GM19395 (cell line): ENCODE results near the gene GASK1A.
"Not testable (repeated sequence)": the region's sequence is repeated elsewhere in the genome, so short reads cannot be mapped to it uniquely, and the experiment has no call there.

Experiments used
- ATAC-seq: cut with Tn5 transposase; IDR thresholded peaks from one replicate; pipeline ENCODE4 v1.9.1; 2021; ENCODE audit warnings: mild to moderate bottlenecking, moderate library complexity; ENCODE audit not compliant: unreplicated experiment

The GASK1A gene

GRCh38 chr3:43030162-43030935 lies 51.2 kb downstream of the GASK1A start:
- ATAC-seq, result no peak

- ATAC-seq, result no peak
Observed at GRCh38 chr3:43031485-43031884, 52.4 kb downstream of the GASK1A start.

- no peak for ATAC-seq
Observed at GRCh38 chr3:43031889-43032545, 52.9 kb downstream of the GASK1A start.

GRCh38 chr3:43032646-43033628 lies 53.8 kb downstream of the GASK1A start:
- ATAC-seq, result no peak

GRCh38 chr3:43034200-43034599 lies 55.1 kb downstream of the GASK1A start:
- no peak for ATAC-seq

- no peak for ATAC-seq
Observed at GRCh38 chr3:43034911-43035310, 55.8 kb downstream of the GASK1A start.

GRCh38 chr3:43035801-43036365 lies 56.8 kb downstream of the GASK1A start:
- no peak for ATAC-seq

- ATAC-seq, result no peak
Observed at GRCh38 chr3:43036621-43037423, 57.7 kb downstream of the GASK1A start.

- no peak for ATAC-seq
Observed at GRCh38 chr3:43038010-43038409, 58.9 kb downstream of the GASK1A start.

GRCh38 chr3:43041517-43041916 lies 62.4 kb downstream of the GASK1A start:
- ATAC-seq, result no peak

GRCh38 chr3:43043071-43043766 lies 64.1 kb downstream of the GASK1A start:
- no peak for ATAC-seq

- no peak for ATAC-seq
Observed at GRCh38 chr3:43043793-43044192, 64.7 kb downstream of the GASK1A start.

- ATAC-seq, result not testable (repeated sequence)
Observed at GRCh38 chr3:43045079-43045478, 66.0 kb downstream of the GASK1A start.

- ATAC-seq, result no peak
Observed at GRCh38 chr3:43046583-43046982, 67.5 kb downstream of the GASK1A start.

GRCh38 chr3:43048470-43048869 lies 69.4 kb downstream of the GASK1A start:
- no peak for ATAC-seq

GRCh38 chr3:43053291-43053690 lies 74.2 kb downstream of the GASK1A start:
- ATAC-seq, result no peak

- ATAC-seq, result no peak
Observed at GRCh38 chr3:43054754-43055153, 75.6 kb downstream of the GASK1A start.

- ATAC-seq, result no peak
Observed at GRCh38 chr3:43055393-43055792, 76.3 kb downstream of the GASK1A start.
